PFSK-1 (cell line): Measurements from ENCODE around the gene C2orf72.

Source experiments
- POLR2AphosphoS5 ChIP-seq: IDR thresholded peaks from 2 replicates; pipeline ENCODE4 v1.6.1; 2012; ENCODE audit warnings: low read depth, mild to moderate bottlenecking, control low read depth, low read length, moderate library complexity
- TF ChIP-seq, protein P1 (sequence below), 2 experiments: IDR thresholded peaks; 2 replicates each; pipeline versions ENCODE4 v1.6.1 to v1.8.0; 2011 to 2012; ENCODE audit warnings: low read depth in 2 of 2, low read length in 2 of 2, control low read depth in 1 of 2, inconsistent platforms in 1 of 2, mild to moderate bottlenecking in 1 of 2, moderate library complexity in 1 of 2; ENCODE audit not compliant: insufficient read depth in 1 of 2

DNA sequence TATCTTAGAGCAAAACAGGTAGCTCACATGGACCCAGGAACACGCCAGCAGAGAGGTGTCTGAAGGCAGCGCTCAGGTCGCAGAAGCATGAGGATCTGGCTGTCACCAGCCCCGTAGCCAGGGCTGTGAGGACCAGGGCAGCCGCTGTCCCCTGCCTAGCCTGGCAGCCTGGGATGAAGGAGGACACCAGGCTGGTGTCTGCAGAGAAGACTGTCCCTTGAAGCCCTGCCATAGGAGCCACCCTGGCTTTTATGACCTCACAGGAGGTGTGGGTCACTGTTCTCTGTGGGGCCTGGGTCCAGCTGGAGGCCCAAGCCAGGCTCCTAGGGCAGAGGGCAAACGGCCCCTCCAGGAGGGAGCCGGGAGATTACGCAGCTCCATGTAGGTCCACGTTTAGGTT, 41.5 kb upstream of the C2orf72 start, which contains the start of gene SPATA3:
- TF ChIP-seq, protein P1, sequence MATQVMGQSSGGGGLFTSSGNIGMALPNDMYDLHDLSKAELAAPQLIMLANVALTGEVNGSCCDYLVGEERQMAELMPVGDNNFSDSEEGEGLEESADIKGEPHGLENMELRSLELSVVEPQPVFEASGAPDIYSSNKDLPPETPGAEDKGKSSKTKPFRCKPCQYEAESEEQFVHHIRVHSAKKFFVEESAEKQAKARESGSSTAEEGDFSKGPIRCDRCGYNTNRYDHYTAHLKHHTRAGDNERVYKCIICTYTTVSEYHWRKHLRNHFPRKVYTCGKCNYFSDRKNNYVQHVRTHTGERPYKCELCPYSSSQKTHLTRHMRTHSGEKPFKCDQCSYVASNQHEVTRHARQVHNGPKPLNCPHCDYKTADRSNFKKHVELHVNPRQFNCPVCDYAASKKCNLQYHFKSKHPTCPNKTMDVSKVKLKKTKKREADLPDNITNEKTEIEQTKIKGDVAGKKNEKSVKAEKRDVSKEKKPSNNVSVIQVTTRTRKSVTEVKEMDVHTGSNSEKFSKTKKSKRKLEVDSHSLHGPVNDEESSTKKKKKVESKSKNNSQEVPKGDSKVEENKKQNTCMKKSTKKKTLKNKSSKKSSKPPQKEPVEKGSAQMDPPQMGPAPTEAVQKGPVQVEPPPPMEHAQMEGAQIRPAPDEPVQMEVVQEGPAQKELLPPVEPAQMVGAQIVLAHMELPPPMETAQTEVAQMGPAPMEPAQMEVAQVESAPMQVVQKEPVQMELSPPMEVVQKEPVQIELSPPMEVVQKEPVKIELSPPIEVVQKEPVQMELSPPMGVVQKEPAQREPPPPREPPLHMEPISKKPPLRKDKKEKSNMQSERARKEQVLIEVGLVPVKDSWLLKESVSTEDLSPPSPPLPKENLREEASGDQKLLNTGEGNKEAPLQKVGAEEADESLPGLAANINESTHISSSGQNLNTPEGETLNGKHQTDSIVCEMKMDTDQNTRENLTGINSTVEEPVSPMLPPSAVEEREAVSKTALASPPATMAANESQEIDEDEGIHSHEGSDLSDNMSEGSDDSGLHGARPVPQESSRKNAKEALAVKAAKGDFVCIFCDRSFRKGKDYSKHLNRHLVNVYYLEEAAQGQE (IDR thresholded peaks at IDR 0.05; ENCODE audit: insufficient read depth in 1 of 2, low read depth in 2 of 2, low read length in 2 of 2), result no peak
- no peak for TF ChIP-seq POLR2AphosphoS5
